Measurements from ENCODE around the gene ACSF2. TPM values are rescaled to one million over a fixed set of nuclear protein-coding genes. Genes with fewer than 3 reads are reported as not detected.
"Not testable (repeated sequence)": the region's sequence is repeated elsewhere in the genome, so short reads cannot be mapped to it uniquely, and the experiment has no call there.

The ACSF2 gene
- total RNA-seq, 1 experiment from 2014 or later = 17.2 TPM

GRCh38 chr17:50471009-50471905, 45.2 kb downstream of the ACSF2 start:
- CTCF ChIA-PET = no interaction called here
- Histone ChIP-seq H3K4me3 (ENCODE audit: low read depth in 2 of 2, low read length in 2 of 2) (no peak overlapping the region), H3K27me3 (ENCODE audit: control insufficient read depth, insufficient read depth, low read length) (no peaks in the 10 kb centered on the region), H3K9me3 (ENCODE audit: control insufficient read depth, insufficient read depth, low read depth, low read length) (no peaks in the 10 kb centered on the region), H3K4me1 (ENCODE audit: control insufficient read depth, insufficient read depth, low read length) (no peaks in the 10 kb centered on the region; the same call in 1 of the 2 replicates), H3K27ac (ENCODE audit: low read length) (no peak overlapping the region), H3K36me3 (ENCODE audit: control insufficient read depth, insufficient read depth, low read length) (no peaks in the 10 kb centered on the region)
- ATAC-seq = no peak
- intact Hi-C loops (cut with micrococcal nuclease; ENCODE audit: unreplicated experiment) = no loop called here
- in situ Hi-C loops (cut with HindIII; ENCODE audit: low pct_unique_long_range_greater_than_20kb, low sequenced_read_pairs) = no loop called here
- DNase-seq (ENCODE audit: low read depth, low spot score) = no peak
- TF ChIP-seq REST (IDR thresholded peaks at IDR 0.05; ENCODE audit: insufficient read depth in 1 of 2, low read depth in 2 of 2, low read length in 1 of 2) (no peak), POLR2AphosphoS5 (IDR thresholded peaks at IDR 0.05; ENCODE audit: low read depth, low read length) (no peak), TCF7L2 (IDR thresholded peaks at IDR 0.05; ENCODE audit: low read depth, low read length) (no peak), CTCF (IDR thresholded peaks at IDR 0.05) (no peak), SIN3A (IDR thresholded peaks at IDR 0.05; ENCODE audit: borderline replicate concordance, insufficient read depth, low read depth, low read length) (no peak)
- POLR2A ChIA-PET = interaction anchor here (1.0 kb wide), 1 partner anchor 250 kb away, joined by 3 read pairs; no protein-coding TSS in a partner anchor
- no TSS peak for BruUV-seq (replicated peaks)

- CTCF ChIA-PET = no interaction called here
- Histone ChIP-seq H3K36me3 (ENCODE audit: control insufficient read depth, insufficient read depth, low read length) (no peaks in the 10 kb centered on the region), H3K27me3 (ENCODE audit: control insufficient read depth, insufficient read depth, low read length) (no peaks in the 10 kb centered on the region), H3K4me3 (ENCODE audit: low read depth in 2 of 2, low read length in 2 of 2) (no peak overlapping the region), H3K4me1 (ENCODE audit: control insufficient read depth, insufficient read depth, low read length) (no peaks in the 10 kb centered on the region; the same call in 1 of the 2 replicates), H3K9me3 (ENCODE audit: control insufficient read depth, insufficient read depth, low read depth, low read length) (no peaks in the 10 kb centered on the region), H3K27ac (ENCODE audit: low read length) (no peak overlapping the region)
- TF ChIP-seq CTCF (IDR thresholded peaks at IDR 0.05) (no peak), POLR2AphosphoS5 (IDR thresholded peaks at IDR 0.05; ENCODE audit: low read depth, low read length) (no peak), TCF7L2 (IDR thresholded peaks at IDR 0.05; ENCODE audit: low read depth, low read length) (no peak), REST (IDR thresholded peaks at IDR 0.05; ENCODE audit: insufficient read depth in 1 of 2, low read depth in 2 of 2, low read length in 1 of 2) (no peak), SIN3A (IDR thresholded peaks at IDR 0.05; ENCODE audit: borderline replicate concordance, insufficient read depth, low read depth, low read length) (no peak)
- BruUV-seq (replicated peaks) = no TSS peak
- DNase-seq (ENCODE audit: low read depth, low spot score) (no peak), ATAC-seq (no peak)
- in situ Hi-C loops (cut with HindIII; ENCODE audit: low pct_unique_long_range_greater_than_20kb, low sequenced_read_pairs) (no loop called here), intact Hi-C loops (cut with micrococcal nuclease; ENCODE audit: unreplicated experiment) (no loop called here)
- POLR2A ChIA-PET = interaction anchor here (1.0 kb wide), 1 partner anchor 249 kb away, joined by 3 read pairs; no protein-coding TSS in a partner anchor
These were observed 46.3 kb downstream of the ACSF2 start for GRCh38 chr17:50472286-50472685.

GRCh38 chr17:50472761-50473161, 46.7 kb downstream of the ACSF2 start:
- BruUV-seq (replicated peaks); H3K9me3 ChIP-seq (ENCODE audit: control insufficient read depth, insufficient read depth, low read depth, low read length); POLR2A ChIA-PET; ATAC-seq; H3K4me3 ChIP-seq (ENCODE audit: low read depth in 2 of 2, low read length in 2 of 2); H3K27me3 ChIP-seq (ENCODE audit: control insufficient read depth, insufficient read depth, low read length); CTCF ChIA-PET; DNase-seq (ENCODE audit: low read depth, low spot score); intact Hi-C loops (cut with micrococcal nuclease; ENCODE audit: unreplicated experiment); H3K27ac ChIP-seq (ENCODE audit: low read length); in situ Hi-C loops (cut with HindIII; ENCODE audit: low pct_unique_long_range_greater_than_20kb, low sequenced_read_pairs); H3K4me1 ChIP-seq (ENCODE audit: control insufficient read depth, insufficient read depth, low read length); H3K36me3 ChIP-seq (ENCODE audit: control insufficient read depth, insufficient read depth, low read length): not testable (repeated sequence)

Measured in Panc1 (cell line).